Heart left ventricle (tissue), 13 donors: Measurements from ENCODE around the gene CHAC2.

Experiments used
- CTCF ChIP-seq, 12 donors: fragments of 200-600 bp; sonication (generic) in 4 of 12; IDR thresholded peaks; one replicate each; pipeline versions ENCODE4 v1.5.0 to v1.8.0; 2018 to 2022; ENCODE audit warnings: antibody characterized with exemption in 12 of 12, mild to moderate bottlenecking in 5 of 12
- POLR2A ChIP-seq, 2 donors: fragments of 450-650 bp; IDR thresholded peaks; one replicate each; pipeline ENCODE4 v1.6.1; 2017; ENCODE audit warnings: antibody characterized with exemption in 2 of 2, mild to moderate bottlenecking in 2 of 2, moderate library complexity in 2 of 2
- donor health status: ischemic (EF 13 %, LVEDD 7.1; RV severe dilation, severe dysfunction).
- donor health status: DM: no; HTN: yes; CAD: no.
- donor health status: DM: no; HTN: no; CAD: no.
- donor health status: ischemic (EF 25% LVEDD 6.9; RV normal size, moderate dysfunction).
- donor health status: ischemic (EF 25% LVEDD 5.7; RV mildly dilated, moderate dysfunction).
- donor health status: ischemic (EF 35%, LVEDD 5.7; RV mildly dilated, moderate dysfunction).
- donor health status: nonischemic (EF 11% LVEDD 7.7; RV severe dilation, severe dysfunction).
- donor health status: DM: yes; HTN: yes; CAD: no.
- donor health status: PGD.
- donor health status: ischemic (EF 29% LVEDD 5.4; RV normal size, mild dysfunction).
- donor health status: nonischemic (EF 23%, LVEDD 6.1; RV moderate dilation, normal function).

GRCh38 chr2:53778536-53779162 lies 11.0 kb downstream of the CHAC2 start:
- TF ChIP-seq CTCF (IDR thresholded peaks at IDR 0.05) = no peak
- no peak for TF ChIP-seq POLR2A (IDR thresholded peaks at IDR 0.05)
